Measurements from ENCODE around the gene PCNT. TPM values are rescaled to one million over a fixed set of nuclear protein-coding genes. Genes with fewer than 3 reads are reported as not detected.

Gene PCNT
- total and polyA plus RNA-seq, 9 of the 15 experiments (the other 6 are each of a cell fraction or from before 2014, with no cell fraction given), result 9.1 to 53.5 (median 31.3) TPM

DNA sequence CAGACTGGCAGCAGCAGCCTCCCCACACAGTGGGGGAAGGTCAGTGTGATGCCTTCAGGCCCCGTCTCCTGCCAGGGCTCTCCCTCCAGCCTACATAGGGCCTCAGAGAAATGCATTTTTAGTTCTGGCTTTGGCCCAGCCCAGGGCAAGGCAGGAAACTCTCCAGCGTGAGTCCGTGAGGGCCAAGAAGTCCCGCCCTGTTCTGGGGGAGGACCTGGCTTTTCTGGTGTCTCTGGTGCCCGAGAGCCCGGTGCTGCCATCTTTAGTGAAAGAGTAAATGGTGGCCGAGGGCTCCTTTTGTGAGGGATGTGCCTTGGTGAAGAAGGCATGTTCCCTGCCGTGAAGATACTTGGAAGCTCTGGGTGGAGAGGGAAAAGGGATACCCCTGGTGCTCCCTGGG lies 120.0 kb downstream of the PCNT start:
- Histone ChIP-seq H2AFZ (ENCODE audit: low read depth, low read length) (no peak overlapping the region), H3K4me2 (ENCODE audit: insufficient read depth, low read length) (no peak overlapping the region), H3K27ac (ENCODE audit: extremely low read depth, low read depth, low read length) (no peak overlapping the region), H3K4me3 (no peak overlapping the region), H3K9me3 (replicated peaks; ENCODE audit: control insufficient read depth, insufficient read depth, low read depth, low read length) (no peaks in the 10 kb centered on the region), H3K9me1 (ENCODE audit: control insufficient read depth, insufficient read depth, low read length) (no peaks in the 10 kb centered on the region), H3K79me2 (ENCODE audit: control insufficient read depth, insufficient read depth, low read length) (0 out of 3 replicates have a peak, but pooled peaks cover 5% of the 10 kb centered on the region), H4K20me1 (replicated peaks; ENCODE audit: control insufficient read depth, insufficient read depth, low read length) (no peaks in the 10 kb centered on the region), H3K4me1 (replicated peaks in 1 of 2; ENCODE audit: control insufficient read depth in 2 of 2, insufficient read depth in 2 of 2, low read length in 2 of 2) (peaks cover 0 to 8% of the 10 kb centered on the region in 2 experiments; a peak in 3 of 5 replicates), H3K9ac (ENCODE audit: insufficient read depth in 1 of 2, low read depth in 2 of 2, low read length in 2 of 2) (peak overlapping the region in 1 of 2 experiments; percentile 32; a peak in 1 of 4 replicates), H3K27me3 (ENCODE audit: control insufficient read depth in 2 of 2, insufficient read depth in 2 of 2, low read length in 2 of 2) (no peaks in the 10 kb centered on the region), H3K36me3 (ENCODE audit: control insufficient read depth, insufficient read depth, low read length) (peaks cover 82% of the 10 kb centered on the region)
- ChIA-PET CTCF (ENCODE audit: low intra/inter-chr PET ratio) (no interaction called here), POLR2A (interaction anchor here (1.2 kb wide), 1 partner anchor 12 kb away, joined by 4 read pairs; no protein-coding TSS in a partner anchor)
- BruUV-seq (replicated peaks), result no TSS peak
- ATAC-seq (no peak), FAIRE-seq (no peak), DNase-seq (ENCODE audit: extremely low read depth in 1 of 4, low spot score in 3 of 4) (no peak)
- TF ChIP-seq RHOXF2B (CRISPR knock-in tag; conservative IDR thresholded peaks at IDR 0.05), result no peak
- no peak for TF ChIP-seq BHLHE40 (IDR thresholded peaks at IDR 0.05; ENCODE audit: low read length)
- no peak for TF ChIP-seq DDX20 (tag; IDR thresholded peaks at IDR 0.05; ENCODE audit: low read depth)
- 0 out of 2 replicates have a peak, but pooled peaks have one; percentile 21 for TF ChIP-seq POLR2G (IDR thresholded peaks at IDR 0.05; ENCODE audit: low read depth, low read length)
- intact Hi-C loops (cut with micrococcal nuclease) (no loop called here), in situ Hi-C loops (cut with MboI) (no loop called here)
- WGBS (ENCODE audit: insufficient coverage, low coverage, missing lambda C conversion rate), result 82% methylated on average over 8 of the region's 8 CpGs

DNA sequence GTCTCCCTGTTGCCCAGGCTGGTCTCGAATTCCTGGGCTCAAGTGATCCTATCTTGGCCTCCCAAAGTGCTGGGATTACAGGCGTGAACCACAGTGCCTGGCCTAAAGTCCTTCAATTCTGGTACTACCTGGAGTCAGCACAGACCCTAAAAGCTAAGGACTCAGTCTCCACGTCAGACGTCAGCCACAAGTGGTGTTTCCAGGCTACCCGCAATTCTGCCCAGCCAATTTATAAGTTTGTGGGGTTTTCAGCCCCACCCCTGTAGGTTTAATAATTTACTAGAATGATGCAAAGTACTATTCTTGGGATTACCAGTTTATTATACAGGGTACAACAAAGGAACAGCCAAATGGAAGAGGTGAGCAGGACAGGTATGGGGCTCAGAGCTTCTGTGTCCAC lies 124.2 kb downstream of the PCNT start:
- no peaks in the 10 kb centered on the region; the same call in 1 of the 2 replicates for H3K9me3 ChIP-seq (replicated peaks; ENCODE audit: control insufficient read depth, insufficient read depth, low read depth, low read length)
- no peak for FAIRE-seq
- no peaks in the 10 kb centered on the region for H4K20me1 ChIP-seq (replicated peaks; ENCODE audit: control insufficient read depth, insufficient read depth, low read length)
- ChIA-PET POLR2A (interaction anchor here (0.7 to 1.7 kb wide), 2 partner anchors 8 to 257 kb away, joined by 3 to 7 read pairs; no protein-coding TSS in a partner anchor), CTCF (ENCODE audit: low intra/inter-chr PET ratio) (no interaction called here)
- H3K4me2 ChIP-seq (ENCODE audit: insufficient read depth, low read length), result no peak overlapping the region
- H3K4me1 ChIP-seq (replicated peaks in 1 of 2; ENCODE audit: control insufficient read depth in 2 of 2, insufficient read depth in 2 of 2, low read length in 2 of 2), result peaks cover 0 to under 1% of the 10 kb centered on the region in 2 experiments; a peak in 3 of 5 replicates
- H3K79me2 ChIP-seq (ENCODE audit: control insufficient read depth, insufficient read depth, low read length), result peaks cover 16% of the 10 kb centered on the region; the same call in 2 of the 3 replicates
- H3K9me1 ChIP-seq (ENCODE audit: control insufficient read depth, insufficient read depth, low read length), result no peaks in the 10 kb centered on the region
- in situ Hi-C loops (cut with MboI), result no loop called here
- intact Hi-C loops (cut with micrococcal nuclease), result no loop called here
- peaks cover 45% of the 10 kb centered on the region for H3K36me3 ChIP-seq (ENCODE audit: control insufficient read depth, insufficient read depth, low read length)
- H3K27ac ChIP-seq (ENCODE audit: extremely low read depth, low read depth, low read length), result no peak overlapping the region
- DNase-seq (ENCODE audit: extremely low read depth in 1 of 4, low spot score in 3 of 4), result no peak
- H2AFZ ChIP-seq (ENCODE audit: low read depth, low read length), result no peak overlapping the region
- no peak overlapping the region for H3K9ac ChIP-seq (ENCODE audit: insufficient read depth in 1 of 2, low read depth in 2 of 2, low read length in 2 of 2)
- 94% methylated on average over 5 of the region's 5 CpGs for WGBS (ENCODE audit: insufficient coverage, low coverage, missing lambda C conversion rate)
- no peaks in the 10 kb centered on the region for H3K27me3 ChIP-seq (ENCODE audit: control insufficient read depth in 2 of 2, insufficient read depth in 2 of 2, low read length in 2 of 2)
- no TSS peak for BruUV-seq (replicated peaks)
- 0 out of 2 replicates have a peak, but pooled peaks have one; percentile 4 for TF ChIP-seq POLR2A (conservative IDR thresholded peaks at IDR 0.05)
- no peak for TF ChIP-seq E2F8 (IDR thresholded peaks at IDR 0.05; ENCODE audit: low read depth, partially characterized antibody)
- no peak for TF ChIP-seq ZNF24 (IDR thresholded peaks at IDR 0.05)
- TF ChIP-seq NFXL1 (CRISPR knock-in tag; IDR thresholded peaks at IDR 0.05), result no peak
- 0 out of 2 replicates have a peak, but pooled peaks have one; percentile 21 for TF ChIP-seq POLR2AphosphoS2 (IDR thresholded peaks at IDR 0.05; ENCODE audit: low read length)
- no peak overlapping the region for H3K4me3 ChIP-seq
- ATAC-seq, result no peak
